ENCODE measurements around the gene PLEKHG5.

DNA sequence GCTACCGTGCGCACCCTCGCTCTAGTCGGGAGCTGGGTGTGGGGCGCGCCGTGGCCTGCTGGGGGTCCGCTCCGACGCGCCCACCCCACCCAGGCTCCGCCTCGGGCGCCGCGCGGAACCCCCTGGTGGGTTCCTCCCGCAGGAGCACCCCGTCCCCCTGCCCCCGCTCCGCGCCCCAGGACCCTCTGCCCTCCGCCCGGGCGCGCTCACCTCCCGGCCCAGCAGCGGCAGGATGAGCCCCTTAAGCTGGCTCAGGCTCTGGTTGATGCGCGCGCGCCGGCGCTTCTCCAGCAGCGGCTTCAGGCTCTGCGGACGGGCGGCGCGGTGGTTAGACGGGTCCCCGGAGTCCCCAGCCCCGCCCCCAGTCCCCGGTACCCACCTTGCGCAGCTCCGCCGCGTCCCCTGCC lies 72.1 kb downstream of the PLEKHG5 start:
- TF ChIP-seq, protein P1, sequence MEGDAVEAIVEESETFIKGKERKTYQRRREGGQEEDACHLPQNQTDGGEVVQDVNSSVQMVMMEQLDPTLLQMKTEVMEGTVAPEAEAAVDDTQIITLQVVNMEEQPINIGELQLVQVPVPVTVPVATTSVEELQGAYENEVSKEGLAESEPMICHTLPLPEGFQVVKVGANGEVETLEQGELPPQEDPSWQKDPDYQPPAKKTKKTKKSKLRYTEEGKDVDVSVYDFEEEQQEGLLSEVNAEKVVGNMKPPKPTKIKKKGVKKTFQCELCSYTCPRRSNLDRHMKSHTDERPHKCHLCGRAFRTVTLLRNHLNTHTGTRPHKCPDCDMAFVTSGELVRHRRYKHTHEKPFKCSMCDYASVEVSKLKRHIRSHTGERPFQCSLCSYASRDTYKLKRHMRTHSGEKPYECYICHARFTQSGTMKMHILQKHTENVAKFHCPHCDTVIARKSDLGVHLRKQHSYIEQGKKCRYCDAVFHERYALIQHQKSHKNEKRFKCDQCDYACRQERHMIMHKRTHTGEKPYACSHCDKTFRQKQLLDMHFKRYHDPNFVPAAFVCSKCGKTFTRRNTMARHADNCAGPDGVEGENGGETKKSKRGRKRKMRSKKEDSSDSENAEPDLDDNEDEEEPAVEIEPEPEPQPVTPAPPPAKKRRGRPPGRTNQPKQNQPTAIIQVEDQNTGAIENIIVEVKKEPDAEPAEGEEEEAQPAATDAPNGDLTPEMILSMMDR (conservative IDR thresholded peaks at IDR 0.05; ENCODE audit: low read depth, low read length): no peak
- TF ChIP-seq EZH2 (IDR thresholded peaks at IDR 0.05; ENCODE audit: borderline replicate concordance, low read depth, low read length, poor library complexity, severe bottlenecking): no peak
